SU-DHL-6 (cell line): Measurements from ENCODE around the gene FOXO6.

Source experiments
- EZH2phosphoT487 ChIP-seq: fragments of 200-600 bp; sonication (generic), shearing (Covaris generic); conservative IDR thresholded peaks from 2 replicates; pipeline ENCODE4 v1.6.1; 2018; ENCODE audit warnings: mild to moderate bottlenecking, antibody characterized with exemption, low read length, moderate library complexity, mixed read lengths
- TF ChIP-seq, protein P1 (sequence below): fragments of 200-600 bp; sonication (generic); IDR thresholded peaks from one replicate; pipeline ENCODE4 v1.5.1; 2017; ENCODE audit warnings: antibody characterized with exemption, mild to moderate bottlenecking, low read length, moderate library complexity; ENCODE audit not compliant: insufficient read depth, poor library complexity, severe bottlenecking

GRCh38 chr1:41322835-41323234 lies 38.4 kb upstream of the FOXO6 start:
- TF ChIP-seq, protein P1, sequence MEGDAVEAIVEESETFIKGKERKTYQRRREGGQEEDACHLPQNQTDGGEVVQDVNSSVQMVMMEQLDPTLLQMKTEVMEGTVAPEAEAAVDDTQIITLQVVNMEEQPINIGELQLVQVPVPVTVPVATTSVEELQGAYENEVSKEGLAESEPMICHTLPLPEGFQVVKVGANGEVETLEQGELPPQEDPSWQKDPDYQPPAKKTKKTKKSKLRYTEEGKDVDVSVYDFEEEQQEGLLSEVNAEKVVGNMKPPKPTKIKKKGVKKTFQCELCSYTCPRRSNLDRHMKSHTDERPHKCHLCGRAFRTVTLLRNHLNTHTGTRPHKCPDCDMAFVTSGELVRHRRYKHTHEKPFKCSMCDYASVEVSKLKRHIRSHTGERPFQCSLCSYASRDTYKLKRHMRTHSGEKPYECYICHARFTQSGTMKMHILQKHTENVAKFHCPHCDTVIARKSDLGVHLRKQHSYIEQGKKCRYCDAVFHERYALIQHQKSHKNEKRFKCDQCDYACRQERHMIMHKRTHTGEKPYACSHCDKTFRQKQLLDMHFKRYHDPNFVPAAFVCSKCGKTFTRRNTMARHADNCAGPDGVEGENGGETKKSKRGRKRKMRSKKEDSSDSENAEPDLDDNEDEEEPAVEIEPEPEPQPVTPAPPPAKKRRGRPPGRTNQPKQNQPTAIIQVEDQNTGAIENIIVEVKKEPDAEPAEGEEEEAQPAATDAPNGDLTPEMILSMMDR: peak; percentile 43
- TF ChIP-seq EZH2phosphoT487: no peak
